Germinal center (tissue), 1 donor: Measurements from ENCODE around the gene DRAM1.
"Not testable (repeated sequence)": the region's sequence is repeated elsewhere in the genome, so short reads cannot be mapped to it uniquely, and the experiment has no call there.

Source experiments
- DNase-seq: peaks from one replicate; pipeline ENCODE4 v3.0.0; 2012; ENCODE audit warnings: mixed read lengths, low spot score

The DRAM1 gene

GRCh38 chr12:101876861-101877805 is at the start of gene DRAM1:
TSS of gene DRAM1 (plus strand) at chr12:101877580. CDS start at chr12:101877790, 210 bp downstream.
- peak; percentile 69 for DNase-seq

- DNase-seq = no peak
Measured at GRCh38 chr12:101828463-101829196, 48.8 kb upstream of the DRAM1 start.

GRCh38 chr12:101829639-101830366 is 47.6 kb upstream of the DRAM1 start:
- DNase-seq = no peak

GRCh38 chr12:101830367-101831325 is 46.7 kb upstream of the DRAM1 start, which contains the start of gene GNPTAB:
TSS of gene GNPTAB (minus strand) at chr12:101830959. CDS start at chr12:101830675, 284 bp downstream.
- peak; percentile 98 for DNase-seq

- DNase-seq = no peak
Measured at GRCh38 chr12:101832030-101832429, 45.4 kb upstream of the DRAM1 start.

GRCh38 chr12:101838628-101839323 is 38.6 kb upstream of the DRAM1 start:
- no peak for DNase-seq

GRCh38 chr12:101839324-101840283 is 37.8 kb upstream of the DRAM1 start:
- DNase-seq = peak; percentile 66

- DNase-seq = no peak
Measured at GRCh38 chr12:101841069-101841468, 36.3 kb upstream of the DRAM1 start.

GRCh38 chr12:101845137-101845711 is 32.2 kb upstream of the DRAM1 start:
- no peak for DNase-seq

GRCh38 chr12:101847325-101847724 is 30.1 kb upstream of the DRAM1 start:
- DNase-seq = no peak

- no peak for DNase-seq
Measured at GRCh38 chr12:101850199-101850598, 27.2 kb upstream of the DRAM1 start.

- no peak for DNase-seq
Measured at GRCh38 chr12:101852998-101853397, 24.4 kb upstream of the DRAM1 start.

GRCh38 chr12:101854747-101855146 is 22.6 kb upstream of the DRAM1 start:
- DNase-seq = peak; percentile 34

GRCh38 chr12:101855364-101855884 is 22.0 kb upstream of the DRAM1 start:
- no peak for DNase-seq

GRCh38 chr12:101855976-101856375 is 21.4 kb upstream of the DRAM1 start:
- DNase-seq = no peak

GRCh38 chr12:101856614-101857013 is 20.8 kb upstream of the DRAM1 start:
- not testable (repeated sequence) for DNase-seq

GRCh38 chr12:101857043-101857558 is 20.3 kb upstream of the DRAM1 start:
- no peak for DNase-seq

- no peak for DNase-seq
Measured at GRCh38 chr12:101858361-101858760, 19.0 kb upstream of the DRAM1 start.
